HT1080 (cell line): ENCODE results near the gene MPP3. TPM values are rescaled to one million over a fixed set of nuclear protein-coding genes. Genes with fewer than 3 reads are reported as not detected.
A peak's percentile ranks its signal among the peaks of the same experiment; 100 is the strongest.

ENCODE experiments used
- DNase-seq: peaks from one replicate; pipeline ENCODE4 v3.0.0-alpha.2; 2015; ENCODE audit warnings: low read depth
- total RNA-seq: library from RNA; depleted of rRNA; stranded (reverse); fragments of >200 nt; shearing (Covaris generic); gene quantifications from 2 replicates; pipeline ENCODE4 v1.2.3, GENCODE V29; 2014; rRNA removed

MPP3 gene
- total RNA-seq, 1 experiment from 2014 or later = 12.5 TPM

- no peak for DNase-seq
Observed at GRCh38 chr17:43754947-43755346, 78.0 kb downstream of the MPP3 start.

GRCh38 chr17:43753493-43754129 lies 79.3 kb downstream of the MPP3 start:
- peak; percentile 86 for DNase-seq

Other genes with a start within 250 kb of the MPP3 start
- gene MEOX1, start 171.2 kb downstream of the MPP3 start, total RNA-seq = not detected in 2 replicates
- not detected in 2 replicates for gene SOST, start 74.4 kb downstream of the MPP3 start, total RNA-seq
- 35.0 and 35.5 TPM in 2 replicates for gene DUSP3, start 54.2 kb downstream of the MPP3 start, total RNA-seq
- gene CFAP97D1, start 52.7 kb downstream of the MPP3 start, total RNA-seq = 0.02 TPM in 1 of 2 replicates, not detected in the other
- not detected in 2 replicates for gene CD300LG, start 14.0 kb upstream of the MPP3 start, total RNA-seq
- gene MPP2, start 74.4 kb upstream of the MPP3 start, total RNA-seq = 0.27 and 0.37 TPM in 2 replicates
- not detected in 2 replicates for gene PPY, start 109.3 kb upstream of the MPP3 start, total RNA-seq
- gene PYY, start 120.8 kb upstream of the MPP3 start, total RNA-seq = not detected in 2 replicates
- 2.6 and 3.3 TPM in 2 replicates for gene NAGS, start 171.5 kb upstream of the MPP3 start, total RNA-seq
- gene TMEM101, start 181.8 kb upstream of the MPP3 start, total RNA-seq = 48.2 and 56.1 TPM in 2 replicates
- 68.6 and 92.3 TPM in 2 replicates for gene LSM12, start 233.5 kb upstream of the MPP3 start, total RNA-seq
- gene G6PC3, start 237.6 kb upstream of the MPP3 start, total RNA-seq = 67.9 and 101 TPM in 2 replicates